ENCODE data around the gene SLC25A14.

Gene SLC25A14

GRCh38 chrX:130386408-130386808, 46.7 kb downstream of the SLC25A14 start:
- Mint-ChIP-seq H3K27me3 (ENCODE audit: low read depth, poor library complexity) (peaks cover 28% of the 10 kb centered on the region), H3K9me3 (peaks cover 21% of the 10 kb centered on the region), H3K4me1 (no peaks in the 10 kb centered on the region), H3K27ac (no peak overlapping the region), H3K4me3 (no peak overlapping the region), H3K36me3 (ENCODE audit: low read depth) (no peaks in the 10 kb centered on the region)
- DNase-seq, result no peak
- TF ChIP-seq, protein P1, sequence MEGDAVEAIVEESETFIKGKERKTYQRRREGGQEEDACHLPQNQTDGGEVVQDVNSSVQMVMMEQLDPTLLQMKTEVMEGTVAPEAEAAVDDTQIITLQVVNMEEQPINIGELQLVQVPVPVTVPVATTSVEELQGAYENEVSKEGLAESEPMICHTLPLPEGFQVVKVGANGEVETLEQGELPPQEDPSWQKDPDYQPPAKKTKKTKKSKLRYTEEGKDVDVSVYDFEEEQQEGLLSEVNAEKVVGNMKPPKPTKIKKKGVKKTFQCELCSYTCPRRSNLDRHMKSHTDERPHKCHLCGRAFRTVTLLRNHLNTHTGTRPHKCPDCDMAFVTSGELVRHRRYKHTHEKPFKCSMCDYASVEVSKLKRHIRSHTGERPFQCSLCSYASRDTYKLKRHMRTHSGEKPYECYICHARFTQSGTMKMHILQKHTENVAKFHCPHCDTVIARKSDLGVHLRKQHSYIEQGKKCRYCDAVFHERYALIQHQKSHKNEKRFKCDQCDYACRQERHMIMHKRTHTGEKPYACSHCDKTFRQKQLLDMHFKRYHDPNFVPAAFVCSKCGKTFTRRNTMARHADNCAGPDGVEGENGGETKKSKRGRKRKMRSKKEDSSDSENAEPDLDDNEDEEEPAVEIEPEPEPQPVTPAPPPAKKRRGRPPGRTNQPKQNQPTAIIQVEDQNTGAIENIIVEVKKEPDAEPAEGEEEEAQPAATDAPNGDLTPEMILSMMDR (IDR thresholded peaks at IDR 0.05), result no peak

- Mint-ChIP-seq H3K27me3 (ENCODE audit: low read depth, poor library complexity) (peaks cover 36% of the 10 kb centered on the region), H3K36me3 (ENCODE audit: low read depth) (no peaks in the 10 kb centered on the region), H3K27ac (peak overlapping the region; percentile 17), H3K9me3 (peaks cover 10% of the 10 kb centered on the region), H3K4me1 (peaks cover 4% of the 10 kb centered on the region), H3K4me3 (no peak overlapping the region)
- peak; percentile 61 for DNase-seq
- TF ChIP-seq, protein P1 (IDR thresholded peaks at IDR 0.05), result peak; percentile 73
These were observed 53.8 kb downstream of the SLC25A14 start for GRCh38 chrX:130393451-130394074.

DNA sequence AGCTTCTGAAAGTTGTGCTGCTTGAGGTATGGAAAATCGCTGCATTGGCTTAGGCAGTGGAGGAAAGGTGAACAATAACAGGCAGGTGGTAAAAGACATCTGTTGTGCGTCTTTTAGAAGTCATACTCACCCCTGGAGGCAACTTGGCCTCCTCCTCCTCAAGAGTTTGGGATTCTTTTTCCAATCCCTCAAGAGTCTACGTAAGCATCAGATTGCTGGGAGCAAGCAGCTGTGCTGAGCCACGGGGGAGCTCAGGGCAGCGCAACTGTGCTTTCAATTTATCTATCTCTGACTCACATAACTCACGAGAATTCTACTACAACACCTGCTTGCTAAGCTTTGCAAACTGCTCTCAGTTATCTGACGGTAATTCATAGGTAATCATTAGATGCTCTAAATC, 55.6 kb downstream of the SLC25A14 start:
- peaks cover 4% of the 10 kb centered on the region for H3K4me1 Mint-ChIP-seq
- no peak overlapping the region for H3K27ac Mint-ChIP-seq
- peaks cover under 1% of the 10 kb centered on the region for H3K9me3 Mint-ChIP-seq
- H3K27me3 Mint-ChIP-seq (ENCODE audit: low read depth, poor library complexity), result peaks cover 39% of the 10 kb centered on the region
- no peaks in the 10 kb centered on the region for H3K36me3 Mint-ChIP-seq (ENCODE audit: low read depth)
- no peak overlapping the region for H3K4me3 Mint-ChIP-seq
- TF ChIP-seq, protein P1 (IDR thresholded peaks at IDR 0.05), result no peak
- DNase-seq, result no peak

DNA sequence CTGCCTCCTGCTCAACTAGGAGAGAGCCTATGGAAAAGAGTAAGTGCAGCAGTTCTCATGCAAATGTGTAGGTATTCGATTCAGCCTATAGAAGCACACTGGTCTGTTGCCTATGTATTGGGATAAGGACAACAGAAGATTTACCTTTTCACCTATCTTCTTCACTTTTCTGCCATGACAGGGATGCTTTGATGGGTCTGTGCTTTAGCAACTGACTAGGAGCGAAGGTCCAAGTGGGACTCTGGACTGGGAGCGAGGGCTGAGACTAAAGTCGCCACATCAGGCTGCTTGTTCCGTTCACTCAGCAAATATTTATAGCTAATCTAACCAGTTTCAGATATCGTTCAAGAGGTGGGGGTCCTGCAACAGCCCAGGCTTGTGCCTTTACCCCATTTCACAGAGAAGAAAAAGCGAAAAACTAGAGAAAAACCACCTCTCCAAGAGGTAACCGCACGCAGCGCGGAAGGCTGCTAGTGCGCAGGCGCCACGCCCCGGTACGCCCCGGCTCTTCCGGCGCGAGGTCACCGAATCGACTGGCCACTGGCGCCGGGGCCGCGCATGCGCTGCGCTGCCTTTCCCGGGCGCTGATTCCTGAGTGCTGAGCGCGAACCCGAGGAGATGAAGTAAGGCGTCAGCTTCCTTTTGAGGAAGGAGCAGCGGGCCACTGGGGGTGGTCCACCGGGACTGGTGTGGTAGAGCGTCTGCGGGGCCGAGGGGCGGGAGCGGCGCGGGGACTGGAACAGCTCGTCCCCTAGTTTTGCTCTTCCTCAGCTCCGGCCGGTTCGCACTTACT, 61.9 kb downstream of the SLC25A14 start, which contains the start of gene RBMX2:
RBMX2 (plus strand) TSS at position 573 of the 793 bp plus-strand sequence; CDS start at position 619, 46 bp downstream.
- Mint-ChIP-seq H3K27ac (peak within 1 kb of the TSS; percentile 94), H3K36me3 (ENCODE audit: low read depth) (peaks cover 15% of the 10 kb centered on the region), H3K9me3 (peaks cover 19% of the 10 kb centered on the region), H3K4me3 (peak within 1 kb of the TSS; percentile 94), H3K4me1 (peaks cover 7% of the 10 kb centered on the region), H3K27me3 (ENCODE audit: low read depth, poor library complexity) (peaks cover 21% of the 10 kb centered on the region)
- peak; percentile 82 for DNase-seq
- TF ChIP-seq, protein P1 (IDR thresholded peaks at IDR 0.05), result no peak

- DNase-seq, result no peak
- H3K9me3 Mint-ChIP-seq, result peaks cover 19% of the 10 kb centered on the region
- TF ChIP-seq, protein P1 (IDR thresholded peaks at IDR 0.05), result no peak
- peak overlapping the region; percentile 94 for H3K4me3 Mint-ChIP-seq
- peaks cover 19% of the 10 kb centered on the region for H3K36me3 Mint-ChIP-seq (ENCODE audit: low read depth)
- H3K27ac Mint-ChIP-seq, result peak overlapping the region; percentile 9
- peaks cover 17% of the 10 kb centered on the region for H3K27me3 Mint-ChIP-seq (ENCODE audit: low read depth, poor library complexity)
- H3K4me1 Mint-ChIP-seq, result peaks cover 7% of the 10 kb centered on the region
These were observed 62.5 kb downstream of the SLC25A14 start for GRCh38 chrX:130402208-130402684.
